Upper lobe of right lung (tissue), 1 donor: Measurements from ENCODE around the gene PRDM15. TPM values are rescaled to one million over a fixed set of nuclear protein-coding genes. Genes with fewer than 3 reads are reported as not detected.
A peak's percentile ranks its signal among the peaks of the same experiment; 100 is the strongest.

Source experiments
- ATAC-seq: fragments of 200-7000 bp; cut with Tn5 transposase; one replicate; pipeline ENCODE4 v1.9.1; 2020; ENCODE audit warnings: mild to moderate bottlenecking, moderate library complexity
- DNase-seq: peaks from one replicate; pipeline ENCODE4 v3.0.0-alpha.2; 2020
- H3K27ac ChIP-seq: fragments of 200-600 bp; one replicate; pipeline ENCODE4 v1.8.0; 2022
- H3K27me3 ChIP-seq: fragments of 200-600 bp; one replicate; pipeline ENCODE4 v1.8.0; 2022; ENCODE audit warnings: mild to moderate bottlenecking
- H3K36me3 ChIP-seq: fragments of 200-600 bp; one replicate; pipeline ENCODE4 v1.8.0; 2022
- H3K4me1 ChIP-seq: fragments of 200-600 bp; one replicate; pipeline ENCODE4 v1.8.0; 2022
- H3K4me3 ChIP-seq: fragments of 200-600 bp; one replicate; pipeline ENCODE4 v1.8.0; 2022; ENCODE audit warnings: mild to moderate bottlenecking
- H3K9me3 ChIP-seq: fragments of 200-600 bp; one replicate; pipeline ENCODE4 v1.8.0; 2022
- CTCF ChIP-seq: fragments of 200-600 bp; IDR thresholded peaks from one replicate; pipeline ENCODE4 v1.8.0; 2022; ENCODE audit warnings: antibody characterized with exemption
- intact Hi-C: fragments of 100-400 bp; cut with DNase I; formaldehyde crosslinking; loops from one replicate; pipeline ENCODE4 v1.11.0; 2022
- total RNA-seq: library from RNA; stranded (reverse); fragmentation: NEBNext Ultra II Directional; extraction: Animal tissue kit (Norgen Biotek cat#: 25700); gene quantifications from one replicate; pipeline ENCODE4 v1.2.1, GENCODE V29; 2021
- donor health status: DM: no; HTN: yes; CAD: no; lungs with severe emphysema.

PRDM15 gene
- total RNA-seq, 1 donor from 2014 or later: 7.4 TPM

GRCh38 chr21:41901099-41901498, 22.0 kb upstream of the PRDM15 start:
- intact Hi-C loops: no loop called here
- Histone ChIP-seq H3K36me3 (peaks cover 2% of the 10 kb centered on the region), H3K4me3 (no peak overlapping the region), H3K4me1 (peaks cover under 1% of the 10 kb centered on the region), H3K9me3 (no peaks in the 10 kb centered on the region), H3K27me3 (no peaks in the 10 kb centered on the region), H3K27ac (no peak overlapping the region)
- ATAC-seq (peak; percentile 70), DNase-seq (no peak)
- no peak for TF ChIP-seq CTCF

- Histone ChIP-seq H3K27me3 (no peaks in the 10 kb centered on the region), H3K27ac (no peak overlapping the region), H3K36me3 (peaks cover 6% of the 10 kb centered on the region), H3K9me3 (no peaks in the 10 kb centered on the region), H3K4me3 (no peak overlapping the region), H3K4me1 (peaks cover 6% of the 10 kb centered on the region)
- intact Hi-C loops: no loop called here
- TF ChIP-seq CTCF: no peak
- ATAC-seq (no peak), DNase-seq (no peak)
Observed at GRCh38 chr21:41900401-41900800, 21.3 kb upstream of the PRDM15 start.

- no peak overlapping the region for H3K27ac ChIP-seq
- no peak for TF ChIP-seq CTCF
- H3K9me3 ChIP-seq: no peaks in the 10 kb centered on the region
- H3K4me3 ChIP-seq: no peak overlapping the region
- no peak for ATAC-seq
- H3K36me3 ChIP-seq: peaks cover 7% of the 10 kb centered on the region
- DNase-seq: no peak
- intact Hi-C loops: no loop called here
- no peaks in the 10 kb centered on the region for H3K27me3 ChIP-seq
- peaks cover 6% of the 10 kb centered on the region for H3K4me1 ChIP-seq
Observed at GRCh38 chr21:41899426-41900202, 20.5 kb upstream of the PRDM15 start.

- Histone ChIP-seq H3K36me3 (peaks cover 7% of the 10 kb centered on the region), H3K27ac (no peak overlapping the region), H3K9me3 (no peaks in the 10 kb centered on the region), H3K4me1 (peaks cover 6% of the 10 kb centered on the region), H3K27me3 (no peaks in the 10 kb centered on the region), H3K4me3 (no peak overlapping the region)
- DNase-seq (no peak), ATAC-seq (no peak)
- no peak for TF ChIP-seq CTCF
- intact Hi-C loops: no loop called here
Observed at GRCh38 chr21:41898998-41899397, 19.9 kb upstream of the PRDM15 start.

GRCh38 chr21:41897700-41898099, 18.6 kb upstream of the PRDM15 start:
- no peak for TF ChIP-seq CTCF
- DNase-seq: no peak
- Histone ChIP-seq H3K27me3 (no peaks in the 10 kb centered on the region), H3K4me1 (peaks cover 6% of the 10 kb centered on the region), H3K27ac (no peak overlapping the region), H3K4me3 (no peak overlapping the region), H3K9me3 (no peaks in the 10 kb centered on the region), H3K36me3 (peaks cover 7% of the 10 kb centered on the region)
- no peak for ATAC-seq
- intact Hi-C loops: no loop called here
